Left lung (tissue), 10 donors: ENCODE data around the gene ZNF837. TPM values are rescaled to one million over a fixed set of nuclear protein-coding genes. Genes with fewer than 3 reads are reported as not detected.

Source experiments
- ATAC-seq: fragments of 200-7000 bp; cut with Tn5 transposase; one replicate; pipeline ENCODE4 v1.9.1; 2020; ENCODE audit warnings: moderate library complexity
- DNase-seq, 4 donors: peaks; one replicate each; pipeline ENCODE4 v3.0.0-alpha.2; 2013 to 2020
- H3K27ac ChIP-seq, 2 donors: fragments of 200-600 bp; sonication (generic) in 1 of 2; one replicate each; pipeline versions ENCODE4 v1.5.0 to v1.8.0; 2020 to 2021
- H3K27me3 ChIP-seq, 2 donors: fragments of 200-600 bp; sonication (generic) in 1 of 2; one replicate each; pipeline versions ENCODE4 v1.5.0 to v1.8.0; 2020 to 2021
- H3K36me3 ChIP-seq, 2 donors: fragments of 200-600 bp; sonication (generic) in 1 of 2; one replicate each; pipeline versions ENCODE4 v1.5.0 to v1.8.0; 2020 to 2021
- H3K4me1 ChIP-seq, 2 donors: fragments of 200-600 bp; one replicate each; pipeline ENCODE4 v1.8.0; 2021
- H3K4me3 ChIP-seq, 2 donors: fragments of 200-600 bp; sonication (generic) in 1 of 2; one replicate each; pipeline versions ENCODE4 v1.5.0 to v1.8.0; 2020 to 2021; ENCODE audit warnings: mild to moderate bottlenecking in 1 of 2
- H3K9me3 ChIP-seq, 2 donors: fragments of 200-600 bp; sonication (generic) in 1 of 2; one replicate each; pipeline versions ENCODE4 v1.5.0 to v1.8.0; 2020 to 2021
- intact Hi-C, 2 donors: fragments of 100-400 bp; cut with DNase I; formaldehyde crosslinking; loops; one replicate each; pipeline versions ENCODE4 v1.11.2 to v1.14.2; 2022
- polyA plus RNA-seq, 6 donors: library from polyadenylated mRNA; unstranded; fragments of 120-200 nt; gene quantifications; one replicate each; pipeline ENCODE4 v1.2.1, GENCODE V29; 2013; ENCODE audit not compliant: insufficient read length in 6 of 6
- total RNA-seq, 2 donors: library from RNA; stranded (reverse); fragmentation: NEBNext Ultra II Directional; extraction: Animal tissue kit (Norgen Biotek cat#: 25700); gene quantifications; one replicate each; pipeline ENCODE4 v1.2.1, GENCODE V29; 2021
- TF ChIP-seq, protein P1 (sequence below), 2 donors: fragments of 200-600 bp; sonication (generic) in 1 of 2; IDR thresholded peaks; one replicate each; pipeline versions ENCODE4 v1.5.0 to v1.8.0; 2021; ENCODE audit warnings: antibody characterized with exemption in 2 of 2
- donor health status: DM: no; HTN: yes; CAD: no.
- donor health status: DM: no; HTN: no; CAD: no.

The ZNF837 gene
- total and polyA plus RNA-seq, 8 donors = 1.7 to 3.7 (median 2.5) TPM

GRCh38 chr19:58395979-58396627, 15.3 kb upstream of the ZNF837 start:
- Histone ChIP-seq H3K27me3 (peaks cover 5 to 33% of the 10 kb centered on the region in 2 donors), H3K4me3 (peak overlapping the region in 1 of 2 donors; percentile 14), H3K4me1 (peaks cover 4 to 26% of the 10 kb centered on the region in 2 donors), H3K27ac (no peak overlapping the region), H3K9me3 (no peaks in the 10 kb centered on the region), H3K36me3 (peaks cover 3 to 43% of the 10 kb centered on the region in 2 donors)
- intact Hi-C loops = no loop called here
- no peak for DNase-seq
- peak; percentile 3 for ATAC-seq
- TF ChIP-seq, protein P1, sequence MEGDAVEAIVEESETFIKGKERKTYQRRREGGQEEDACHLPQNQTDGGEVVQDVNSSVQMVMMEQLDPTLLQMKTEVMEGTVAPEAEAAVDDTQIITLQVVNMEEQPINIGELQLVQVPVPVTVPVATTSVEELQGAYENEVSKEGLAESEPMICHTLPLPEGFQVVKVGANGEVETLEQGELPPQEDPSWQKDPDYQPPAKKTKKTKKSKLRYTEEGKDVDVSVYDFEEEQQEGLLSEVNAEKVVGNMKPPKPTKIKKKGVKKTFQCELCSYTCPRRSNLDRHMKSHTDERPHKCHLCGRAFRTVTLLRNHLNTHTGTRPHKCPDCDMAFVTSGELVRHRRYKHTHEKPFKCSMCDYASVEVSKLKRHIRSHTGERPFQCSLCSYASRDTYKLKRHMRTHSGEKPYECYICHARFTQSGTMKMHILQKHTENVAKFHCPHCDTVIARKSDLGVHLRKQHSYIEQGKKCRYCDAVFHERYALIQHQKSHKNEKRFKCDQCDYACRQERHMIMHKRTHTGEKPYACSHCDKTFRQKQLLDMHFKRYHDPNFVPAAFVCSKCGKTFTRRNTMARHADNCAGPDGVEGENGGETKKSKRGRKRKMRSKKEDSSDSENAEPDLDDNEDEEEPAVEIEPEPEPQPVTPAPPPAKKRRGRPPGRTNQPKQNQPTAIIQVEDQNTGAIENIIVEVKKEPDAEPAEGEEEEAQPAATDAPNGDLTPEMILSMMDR (IDR thresholded peaks at IDR 0.05) = no peak

DNA sequence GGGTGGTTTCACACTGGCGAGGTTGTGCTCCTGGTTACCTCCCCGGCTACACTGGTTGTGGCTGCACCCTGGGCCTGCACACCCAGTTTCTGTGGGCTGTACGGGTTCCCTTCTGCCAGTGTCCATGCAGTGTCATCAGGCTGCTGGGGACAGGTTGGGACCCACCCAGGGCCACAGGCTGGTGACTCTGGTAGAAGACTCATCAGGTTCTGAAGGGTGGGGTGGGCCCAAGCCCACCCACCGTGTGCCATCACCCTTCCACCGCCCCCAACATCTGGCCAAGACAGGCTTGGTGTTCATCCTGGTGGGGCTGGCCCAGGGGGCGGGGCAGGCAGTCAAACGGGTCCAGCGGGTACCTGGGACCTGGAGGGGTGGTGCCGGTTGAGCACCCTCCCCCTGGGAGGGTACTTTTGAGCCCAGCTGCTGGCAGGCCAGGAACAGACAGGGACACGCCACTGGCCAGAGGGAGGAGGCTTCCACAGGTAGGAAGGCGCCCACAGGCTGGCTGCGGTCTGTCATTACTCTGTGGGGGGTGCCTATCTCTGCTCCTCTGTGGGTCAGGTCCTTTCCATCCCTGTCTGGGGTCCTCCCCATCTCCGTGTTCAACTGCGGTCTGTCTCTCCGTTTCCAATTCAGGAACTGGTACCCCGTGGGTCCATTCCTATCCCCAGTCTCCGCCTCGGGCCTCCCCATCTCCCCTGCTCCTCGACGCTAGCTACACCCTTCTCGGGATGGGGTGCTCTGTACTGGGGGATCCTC, 14.6 kb upstream of the ZNF837 start, which contains the start of gene RNF225:
Gene RNF225, plus strand, starts transcription at position 437 of the 759 bp plus-strand sequence. CDS start 434 bp downstream, outside the sequence.
- Histone ChIP-seq H3K4me3 (peak within 1 kb of the TSS in 1 of 2 donors; percentile 14), H3K27me3 (peaks cover 5 to 33% of the 10 kb centered on the region in 2 donors), H3K4me1 (peaks cover 1 to 27% of the 10 kb centered on the region in 2 donors), H3K36me3 (peaks cover 3 to 50% of the 10 kb centered on the region in 2 donors), H3K9me3 (no peaks in the 10 kb centered on the region), H3K27ac (no peak within 1 kb of the TSS)
- ATAC-seq (peak; percentile 81), DNase-seq (peak in 2 of 4 donors; percentile 69 to 87)
- TF ChIP-seq, protein P1 (IDR thresholded peaks at IDR 0.05) = no peak
- intact Hi-C loops = no loop called here

DNA sequence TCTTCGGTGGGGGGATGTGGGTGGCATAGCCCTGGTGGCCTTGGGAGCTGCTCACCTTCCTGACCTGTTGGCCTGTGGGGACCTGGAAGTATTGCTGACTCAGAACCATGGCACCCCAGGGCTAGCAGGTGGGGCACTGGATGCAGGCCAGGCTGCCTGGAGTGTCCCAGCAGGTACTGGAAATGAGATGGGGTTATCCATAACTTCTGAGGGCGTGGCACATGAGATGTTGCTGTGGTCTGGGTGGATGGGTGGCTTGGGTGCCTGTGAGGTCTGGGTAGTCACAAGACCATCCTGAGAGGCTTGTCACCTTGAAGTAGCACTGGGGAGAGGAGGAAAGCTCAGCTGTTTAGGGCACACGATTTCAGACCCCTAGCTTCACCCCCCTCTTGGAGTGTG, 14.0 kb upstream of the ZNF837 start:
- ATAC-seq (peak; percentile 57), DNase-seq (peak in 1 of 4 donors; percentile 59)
- H3K4me1 ChIP-seq = peaks cover 0 to 33% of the 10 kb centered on the region in 2 donors
- no peak overlapping the region for H3K4me3 ChIP-seq
- TF ChIP-seq, protein P1 (IDR thresholded peaks at IDR 0.05) = no peak
- peaks cover 3 to 55% of the 10 kb centered on the region in 2 donors for H3K36me3 ChIP-seq
- H3K9me3 ChIP-seq = no peaks in the 10 kb centered on the region
- intact Hi-C loops = no loop called here
- no peak overlapping the region for H3K27ac ChIP-seq
- H3K27me3 ChIP-seq = peaks cover 5 to 33% of the 10 kb centered on the region in 2 donors

GRCh38 chr19:58393725-58394033, 12.8 kb upstream of the ZNF837 start:
- H3K9me3 ChIP-seq = no peaks in the 10 kb centered on the region
- ATAC-seq = no peak
- no peak for DNase-seq
- intact Hi-C loops = no loop called here
- TF ChIP-seq, protein P1 (IDR thresholded peaks at IDR 0.05) = no peak
- H3K27ac ChIP-seq = no peak overlapping the region
- peaks cover 5 to 33% of the 10 kb centered on the region in 2 donors for H3K27me3 ChIP-seq
- no peak overlapping the region for H3K4me3 ChIP-seq
- peaks cover 3 to 67% of the 10 kb centered on the region in 2 donors for H3K36me3 ChIP-seq
- H3K4me1 ChIP-seq = peaks cover 0 to 44% of the 10 kb centered on the region in 2 donors
